DND-41 (cell line): ENCODE measurements around the gene MYDGF.

ENCODE experiments used
- CTCF ChIP-seq: IDR thresholded peaks from 2 replicates; pipeline ENCODE4 v1.5.1; 2012; ENCODE audit warnings: borderline replicate concordance, low read length, moderate library complexity, mild to moderate bottlenecking; ENCODE audit not compliant: poor library complexity, severe bottlenecking; ENCODE audit errors: extremely low read depth
- EZH2 ChIP-seq: IDR thresholded peaks from 3 replicates; pipeline ENCODE4 v1.6.1; 2012; ENCODE audit warnings: borderline replicate concordance, low read depth, mild to moderate bottlenecking, moderate library complexity, low read length, inconsistent platforms; ENCODE audit not compliant: severe bottlenecking

- TF ChIP-seq CTCF (no peak), EZH2 (no peak)
Observed at GRCh38 chr19:4710281-4710600, 40.1 kb upstream of the MYDGF start.
